H9 (cell line): Measurements from ENCODE around the gene CLN5. TPM values are rescaled to one million over a fixed set of nuclear protein-coding genes. Genes with fewer than 3 reads are reported as not detected.

ENCODE experiments used
- DNase-seq: peaks from one replicate; pipeline ENCODE4 v3.0.0-alpha.2; 2017
- H2AFZ ChIP-seq: one replicate; pipeline ENCODE4 v1.6.1; 2013; ENCODE audit warnings: mild to moderate bottlenecking, low read length, control low read depth, moderate library complexity
- H2AK5ac ChIP-seq: 2 replicates; pipeline ENCODE4 v1.6.1; 2013; ENCODE audit warnings: low read length, control low read depth, mixed read lengths; ENCODE audit not compliant: insufficient read length
- H2BK120ac ChIP-seq: one replicate; pipeline ENCODE4 v1.6.1; 2013; ENCODE audit warnings: low read depth, mild to moderate bottlenecking, low read length, control low read depth, inconsistent platforms; ENCODE audit not compliant: poor library complexity, severe bottlenecking
- H2BK12ac ChIP-seq: 2 replicates; pipeline ENCODE4 v1.6.1; 2013; ENCODE audit warnings: low read length, control low read depth, mixed read lengths, low read depth; ENCODE audit not compliant: insufficient read length
- H2BK15ac ChIP-seq: 2 replicates; pipeline ENCODE4 v1.6.1; 2013; ENCODE audit warnings: low read depth, low read length, control low read depth
- H2BK20ac ChIP-seq: one replicate; pipeline ENCODE4 v1.6.1; 2013; ENCODE audit warnings: low read depth, mild to moderate bottlenecking, low read length, control low read depth, inconsistent platforms; ENCODE audit not compliant: poor library complexity, severe bottlenecking
- H2BK5ac ChIP-seq: 2 replicates; pipeline ENCODE4 v1.6.1; 2013; ENCODE audit warnings: low read length, control low read depth, mixed read lengths; ENCODE audit not compliant: insufficient read length
- H3K14ac ChIP-seq: 2 replicates; pipeline ENCODE4 v1.6.1; 2013; ENCODE audit warnings: low read length, control low read depth; ENCODE audit not compliant: insufficient read depth
- H3K18ac ChIP-seq: 2 replicates; pipeline ENCODE4 v1.6.1; 2013; ENCODE audit warnings: low read depth, mild to moderate bottlenecking, mixed read lengths, low read length, control low read depth; ENCODE audit not compliant: insufficient read length
- H3K23ac ChIP-seq: 2 replicates; pipeline ENCODE4 v1.6.1; 2013; ENCODE audit warnings: low read length, control low read depth, mixed read lengths, low read depth; ENCODE audit not compliant: insufficient read length
- H3K23me2 ChIP-seq: 2 replicates; pipeline ENCODE4 v1.6.1; 2013; ENCODE audit warnings: low read depth, mild to moderate bottlenecking, mixed read lengths, low read length, control low read depth; ENCODE audit not compliant: insufficient read length, poor library complexity, severe bottlenecking
- H3K27ac ChIP-seq: 2 replicates; pipeline ENCODE4 v1.5.1; 2013; ENCODE audit warnings: low read length, control low read depth, mixed read lengths, low read depth; ENCODE audit not compliant: insufficient read length
- H3K27me3 ChIP-seq: 2 replicates; pipeline ENCODE4 v1.6.1; 2013; ENCODE audit warnings: low read length, control low read depth, inconsistent platforms; ENCODE audit not compliant: insufficient read depth
- H3K4ac ChIP-seq: 2 replicates; pipeline ENCODE4 v1.6.1; 2013; ENCODE audit warnings: low read depth, mild to moderate bottlenecking, control low read depth, inconsistent platforms, low read length, moderate library complexity
- H3K4me1 ChIP-seq: 2 replicates; pipeline ENCODE4 v1.6.1; 2013; ENCODE audit warnings: low read length, control low read depth, inconsistent platforms; ENCODE audit not compliant: insufficient read depth
- H3K4me2 ChIP-seq: 2 replicates; pipeline ENCODE4 v1.6.1; 2013; ENCODE audit warnings: low read length, control low read depth, mixed read lengths; ENCODE audit not compliant: insufficient read length, insufficient read depth
- H3K56ac ChIP-seq: 2 replicates; pipeline ENCODE4 v1.6.1; 2013; ENCODE audit warnings: low read depth, mild to moderate bottlenecking, mixed read lengths, low read length, control low read depth; ENCODE audit not compliant: insufficient read length
- H3K79me1 ChIP-seq: 2 replicates; pipeline ENCODE4 v1.6.1; 2013; ENCODE audit warnings: low read depth, mild to moderate bottlenecking, moderate library complexity, low read length, control low read depth, inconsistent platforms; ENCODE audit not compliant: insufficient read depth, poor library complexity, severe bottlenecking
- H3K79me2 ChIP-seq: 2 replicates; pipeline ENCODE4 v1.6.1; 2013; ENCODE audit warnings: low read length, control low read depth, inconsistent platforms; ENCODE audit not compliant: insufficient read depth
- H3K9ac ChIP-seq: 2 replicates; pipeline ENCODE4 v1.6.1; 2013; ENCODE audit warnings: low read length, control low read depth, mixed read lengths; ENCODE audit not compliant: insufficient read length; ENCODE audit errors: extremely low read depth
- H3K9me3 ChIP-seq: one replicate; pipeline ENCODE4 v1.6.1; 2013; ENCODE audit warnings: low read depth, low read length, inconsistent platforms; ENCODE audit not compliant: control insufficient read depth
- H3T11ph ChIP-seq: one replicate; pipeline ENCODE4 v1.6.1; 2013; ENCODE audit warnings: mild to moderate bottlenecking, low read length, control low read depth, inconsistent platforms
- H4K20me1 ChIP-seq: one replicate; pipeline ENCODE4 v1.6.1; 2013; ENCODE audit not compliant: control insufficient read depth, insufficient read length, insufficient read depth
- H4K5ac ChIP-seq: 2 replicates; pipeline ENCODE4 v1.6.1; 2013; ENCODE audit warnings: low read depth, mild to moderate bottlenecking, mixed read lengths, low read length, control low read depth; ENCODE audit not compliant: insufficient read length
- H4K8ac ChIP-seq: replicated peaks from 2 replicates; pipeline ENCODE4 v1.6.1; 2013; ENCODE audit warnings: low read length, control low read depth, mixed read lengths, low read depth; ENCODE audit not compliant: insufficient read length
- H4K91ac ChIP-seq: 2 replicates; pipeline ENCODE4 v1.6.1; 2013; ENCODE audit warnings: low read depth, mild to moderate bottlenecking, moderate library complexity, mixed read lengths, low read length, control low read depth; ENCODE audit not compliant: insufficient read length
- H3K27ac Mint-ChIP-seq, 3 experiments: 2 replicates in 2 of 3; 3 replicates in 1 of 3; pipeline ENCODE4 v1.8.0; 2020 to 2021; ENCODE audit warnings: mixed read lengths in 3 of 3, mild to moderate bottlenecking in 1 of 3, moderate library complexity in 1 of 3
- H3K27me3 Mint-ChIP-seq: 2 replicates; pipeline ENCODE4 v1.8.0; 2021; ENCODE audit warnings: low read depth, mild to moderate bottlenecking, moderate library complexity, mixed read lengths
- H3K36me3 Mint-ChIP-seq, 3 experiments: 2 replicates in 2 of 3; 3 replicates in 1 of 3; pipeline ENCODE4 v1.8.0; 2020 to 2021; ENCODE audit warnings: low read depth in 3 of 3, mixed read lengths in 3 of 3; ENCODE audit not compliant: insufficient read depth in 1 of 3
- H3K4me1 Mint-ChIP-seq, 2 experiments: 2 replicates each; pipeline ENCODE4 v1.8.0; 2020; ENCODE audit warnings: mixed read lengths in 2 of 2
- H3K4me3 Mint-ChIP-seq, 2 experiments: 2 replicates in 1 of 2; 3 replicates in 1 of 2; pipeline ENCODE4 v1.8.0; 2020 to 2021; ENCODE audit warnings: mild to moderate bottlenecking in 2 of 2, mixed read lengths in 2 of 2, moderate library complexity in 1 of 2
- H3K9me3 Mint-ChIP-seq, 2 experiments: 2 replicates in 1 of 2; 3 replicates in 1 of 2; pipeline ENCODE4 v1.8.0; 2020; ENCODE audit warnings: mild to moderate bottlenecking in 2 of 2, mixed read lengths in 2 of 2, moderate library complexity in 1 of 2
- CTCF ChIP-seq: fragments of 200-600 bp; sonication (generic); conservative IDR thresholded peaks from 3 replicates; pipeline ENCODE4 v1.8.0; 2021; ENCODE audit warnings: antibody characterized with exemption, mild to moderate bottlenecking
- WGBS: extraction: QIAGEN DNeasy Blood & Tissue Kit; methylation state at CpG from one replicate; pipeline ENCODE4 v1.1.7; 2013; ENCODE audit warnings: missing lambda C conversion rate, low lambda C conversion rate, mixed read lengths; ENCODE audit not compliant: insufficient read length; ENCODE audit errors: extremely low coverage; 5-methylcytosine and 5-hydroxymethylcytosine counted together
- total RNA-seq: library from RNA; stranded (reverse); gene quantifications from 2 replicates; pipeline ENCODE4 v1.2.1, GENCODE V29; 2021

The CLN5 gene
- total RNA-seq, 1 experiment from 2014 or later: 8.3 TPM

GRCh38 chr13:77013853-77014542 lies 22.1 kb downstream of the CLN5 start:
- Histone ChIP-seq H3K18ac (no peak overlapping the region), H2BK20ac (no peak overlapping the region), H2AFZ (no peak overlapping the region), H3K79me1 (no peaks in the 10 kb centered on the region), H3T11ph (no peak overlapping the region), H4K8ac (no peak overlapping the region), H3K9ac (no peak overlapping the region), H3K9me3 (no peaks in the 10 kb centered on the region), H3K79me2 (no peaks in the 10 kb centered on the region; the same call in 1 of the 2 replicates), H2BK5ac (no peak overlapping the region), H2BK12ac (no peak overlapping the region), H3K23me2 (no peaks in the 10 kb centered on the region), H2BK15ac (no peak overlapping the region), H3K23ac (no peak overlapping the region), H3K56ac (no peak overlapping the region), H3K4ac (no peak overlapping the region), H4K20me1 (no peaks in the 10 kb centered on the region), H3K27ac (no peak overlapping the region), H2BK120ac (no peak overlapping the region), H2AK5ac (no peak overlapping the region), H3K4me1 (no peaks in the 10 kb centered on the region), H3K27me3 (no peaks in the 10 kb centered on the region), H3K4me2 (no peak overlapping the region), H4K91ac (no peak overlapping the region), H3K14ac (no peak overlapping the region), H4K5ac (no peak overlapping the region)
- no peak for DNase-seq
- Mint-ChIP-seq H3K36me3 (peaks cover 16 to 84% (median 78%) of the 10 kb centered on the region in 3 experiments; a peak in 6 of 7 replicates), H3K27me3 (no peaks in the 10 kb centered on the region), H3K9me3 (no peaks in the 10 kb centered on the region), H3K4me1 (no peaks in the 10 kb centered on the region), H3K4me3 (no peak overlapping the region), H3K27ac (0 out of 7 replicates have a peak overlapping the region, but pooled peaks of 1 of the 3 experiments have one; percentile 30)
- no peak for TF ChIP-seq CTCF
- WGBS: no CpG with 5 or more reads among the region's 2 CpGs
